22Rv1 (cell line): ENCODE results near the gene POLR2A.

Source experiments
- ZFX ChIP-seq: fragments of 450-650 bp; IDR thresholded peaks from 2 replicates; pipeline ENCODE4 v1.6.1; 2017; ENCODE audit warnings: antibody characterized with exemption, borderline replicate concordance
- TF ChIP-seq, protein P1 (sequence below): fragments of 450-650 bp; IDR thresholded peaks from 2 replicates; pipeline ENCODE4 v1.5.1; 2017; ENCODE audit warnings: mild to moderate bottlenecking

DNA sequence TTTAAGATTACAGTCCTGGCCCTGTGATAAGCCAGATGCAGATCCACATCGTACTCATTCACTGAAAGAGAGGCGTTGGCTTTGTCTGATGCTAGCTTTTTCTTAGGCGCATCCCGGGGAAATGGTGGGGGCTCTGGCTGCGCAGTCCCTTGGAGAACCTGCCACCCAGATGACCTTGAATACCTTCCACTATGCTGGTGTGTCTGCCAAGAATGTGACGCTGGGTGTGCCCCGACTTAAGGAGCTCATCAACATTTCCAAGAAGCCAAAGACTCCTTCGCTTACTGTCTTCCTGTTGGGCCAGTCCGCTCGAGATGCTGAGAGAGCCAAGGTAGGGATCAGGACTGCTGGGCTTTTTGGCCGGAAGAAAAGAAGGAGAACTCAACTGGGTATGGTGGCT lies 24.0 kb downstream of the POLR2A start:
- TF ChIP-seq, protein P1, sequence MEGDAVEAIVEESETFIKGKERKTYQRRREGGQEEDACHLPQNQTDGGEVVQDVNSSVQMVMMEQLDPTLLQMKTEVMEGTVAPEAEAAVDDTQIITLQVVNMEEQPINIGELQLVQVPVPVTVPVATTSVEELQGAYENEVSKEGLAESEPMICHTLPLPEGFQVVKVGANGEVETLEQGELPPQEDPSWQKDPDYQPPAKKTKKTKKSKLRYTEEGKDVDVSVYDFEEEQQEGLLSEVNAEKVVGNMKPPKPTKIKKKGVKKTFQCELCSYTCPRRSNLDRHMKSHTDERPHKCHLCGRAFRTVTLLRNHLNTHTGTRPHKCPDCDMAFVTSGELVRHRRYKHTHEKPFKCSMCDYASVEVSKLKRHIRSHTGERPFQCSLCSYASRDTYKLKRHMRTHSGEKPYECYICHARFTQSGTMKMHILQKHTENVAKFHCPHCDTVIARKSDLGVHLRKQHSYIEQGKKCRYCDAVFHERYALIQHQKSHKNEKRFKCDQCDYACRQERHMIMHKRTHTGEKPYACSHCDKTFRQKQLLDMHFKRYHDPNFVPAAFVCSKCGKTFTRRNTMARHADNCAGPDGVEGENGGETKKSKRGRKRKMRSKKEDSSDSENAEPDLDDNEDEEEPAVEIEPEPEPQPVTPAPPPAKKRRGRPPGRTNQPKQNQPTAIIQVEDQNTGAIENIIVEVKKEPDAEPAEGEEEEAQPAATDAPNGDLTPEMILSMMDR: no peak
- TF ChIP-seq ZFX: no peak
